Right lobe of liver (tissue), 6 donors: ENCODE results near the gene SPINK13. TPM values are rescaled to one million over a fixed set of nuclear protein-coding genes. Genes with fewer than 3 reads are reported as not detected.

Experiments
- ATAC-seq, 4 donors: fragments of 200-7000 bp; cut with Tn5 transposase; one replicate each; pipeline ENCODE4 v1.9.1; 2020; ENCODE audit warnings: mild to moderate bottlenecking in 4 of 4, moderate library complexity in 4 of 4
- DNase-seq, 3 donors: peaks; one replicate each; pipeline ENCODE4 v3.0.0-alpha.2; 2020
- H3K27ac ChIP-seq, 3 donors: fragments of 200-600 bp; one replicate each; pipeline ENCODE4 v1.8.0; 2022
- H3K27me3 ChIP-seq, 2 donors: fragments of 200-600 bp; one replicate each; pipeline ENCODE4 v1.8.0; 2022
- H3K36me3 ChIP-seq, 4 donors: fragments of 200-600 bp; sonication (generic) in 1 of 4; one replicate each; pipeline versions ENCODE4 v1.5.1 to v1.8.0; 2017 to 2022; ENCODE audit warnings: control low read depth in 1 of 4
- H3K4me1 ChIP-seq, 4 donors: fragments of 200-600 bp; sonication (generic) in 1 of 4; one replicate each; pipeline versions ENCODE4 v1.5.1 to v1.8.0; 2017 to 2022; ENCODE audit warnings: control low read depth in 1 of 4
- H3K4me3 ChIP-seq, 3 donors: fragments of 200-600 bp; one replicate each; pipeline ENCODE4 v1.8.0; 2022
- H3K9me3 ChIP-seq, 4 donors: fragments of 200-600 bp; sonication (generic) in 1 of 4; one replicate each; pipeline versions ENCODE4 v1.5.1 to v1.8.0; 2017 to 2022; ENCODE audit warnings: control low read depth in 1 of 4
- CTCF ChIP-seq, 4 donors: fragments of 200-600 bp in 3 of 4; fragments of 450-650 bp in 1 of 4; IDR thresholded peaks; one replicate each; pipeline versions ENCODE4 v1.5.1 to v1.8.0; 2016 to 2022; ENCODE audit warnings: antibody characterized with exemption in 4 of 4, mild to moderate bottlenecking in 2 of 4
- POLR2A ChIP-seq: fragments of 450-650 bp; IDR thresholded peaks from one replicate; pipeline ENCODE4 v1.6.1; 2017; ENCODE audit warnings: antibody characterized with exemption, mild to moderate bottlenecking
- WGBS: methylation state at CpG from one replicate; pipeline ENCODE4 v1.1.6; 2018; ENCODE audit warnings: low coverage, low lambda C conversion rate; ENCODE audit not compliant: insufficient coverage; ENCODE audit errors: missing lambda C conversion rate; 5-methylcytosine and 5-hydroxymethylcytosine counted together
- intact Hi-C, 2 donors: fragments of 100-400 bp; cut with DNase I; formaldehyde crosslinking; loops; one replicate each; pipeline versions ENCODE4 v1.11.2 to v1.14.1; 2022
- total RNA-seq, 6 experiments: library from RNA; depleted of rRNA in 2 of 6; stranded (reverse); fragments of >200 nt in 2 of 6; fragmentation: NEBNext Ultra II Directional in 3 of 6; extraction: Animal tissue kit (Norgen Biotek cat#: 25700) in 3 of 6; gene quantifications; one replicate each; pipeline versions ENCODE4 v1.1.0 to v1.2.4, GENCODE V29; 2016 to 2023
- donor health status: DM: no; HTN: yes; CAD: no.
- donor health status: DM: no; HTN: no; CAD: no.
- donor health status: DM: no; HTN: no; CAD: no.
- donor health status: DM: no; HTN: yes; CAD: no.
- donor health status: DM: no; HTN: yes; CAD: no.

Gene SPINK13
- total RNA-seq, 6 experiments from 2014 or later, result not detected

GRCh38 chr5:148309746-148310145 lies 41.2 kb downstream of the SPINK13 start:
- ATAC-seq (no peak), DNase-seq (no peak)
- Histone ChIP-seq H3K9me3 (peaks cover 0 to 3% (median 0%) of the 10 kb centered on the region in 4 donors), H3K27me3 (no peaks in the 10 kb centered on the region), H3K4me3 (no peak overlapping the region), H3K36me3 (no peaks in the 10 kb centered on the region), H3K27ac (no peak overlapping the region), H3K4me1 (no peaks in the 10 kb centered on the region)
- intact Hi-C loops, result no loop called here
- TF ChIP-seq CTCF (IDR thresholded peaks at IDR 0.05) (no peak), POLR2A (no peak)

GRCh38 chr5:148311484-148311883 lies 42.9 kb downstream of the SPINK13 start:
- Histone ChIP-seq H3K9me3 (no peaks in the 10 kb centered on the region), H3K27me3 (no peaks in the 10 kb centered on the region), H3K36me3 (no peaks in the 10 kb centered on the region), H3K4me1 (no peaks in the 10 kb centered on the region), H3K27ac (no peak overlapping the region), H3K4me3 (no peak overlapping the region)
- TF ChIP-seq POLR2A, result no peak
- TF ChIP-seq CTCF (IDR thresholded peaks at IDR 0.05), result no peak
- WGBS, result 51% methylated on average over 3 of the region's 3 CpGs
- DNase-seq (no peak), ATAC-seq (no peak)
- intact Hi-C loops, result no loop called here

- Histone ChIP-seq H3K9me3 (no peaks in the 10 kb centered on the region), H3K36me3 (no peaks in the 10 kb centered on the region), H3K27me3 (no peaks in the 10 kb centered on the region), H3K4me1 (no peaks in the 10 kb centered on the region), H3K4me3 (no peak within 1 kb of the TSS), H3K27ac (no peak within 1 kb of the TSS)
- ATAC-seq, result no peak
- whole genome bisulfite sequencing, result 65% methylated on average over 2 of the region's 3 CpGs
- TF ChIP-seq POLR2A, result no peak
- no peak for TF ChIP-seq CTCF (IDR thresholded peaks at IDR 0.05)
- intact Hi-C loops, result no loop called here
- no peak for DNase-seq
Measured at GRCh38 chr5:148312153-148312552, 43.6 kb downstream of the SPINK13 start, which contains the start of gene SPINK7. SPINK7 (plus strand) TSS chr5:148312423; CDS start chr5:148312484, 61 bp downstream.

- H3K36me3 ChIP-seq, result no peaks in the 10 kb centered on the region
- intact Hi-C loops, result no loop called here
- no peaks in the 10 kb centered on the region for H3K9me3 ChIP-seq
- TF ChIP-seq POLR2A (no peak), CTCF (IDR thresholded peaks at IDR 0.05) (peak in 2 of 4 donors; percentile 7 to 23)
- no peaks in the 10 kb centered on the region for H3K27me3 ChIP-seq
- H3K27ac ChIP-seq, result no peak overlapping the region
- ATAC-seq, result peak; percentile 46 to 80 (median 72)
- H3K4me3 ChIP-seq, result no peak overlapping the region
- no peaks in the 10 kb centered on the region for H3K4me1 ChIP-seq
- WGBS, result 88% methylated on average over 2 of the region's 2 CpGs
- no peak for DNase-seq
Measured at GRCh38 chr5:148314187-148314586, 45.6 kb downstream of the SPINK13 start.

- intact Hi-C loops, result no loop called here
Measured at GRCh38 chr5:148314731-148315130, 46.1 kb downstream of the SPINK13 start.

More at GRCh38 chr5:148314731-148315130, 46.1 kb downstream of the SPINK13 start:
- no peaks in the 10 kb centered on the region for H3K36me3 ChIP-seq
- no peak for DNase-seq
- H3K4me3 ChIP-seq, result no peak overlapping the region
- TF ChIP-seq POLR2A (no peak), CTCF (IDR thresholded peaks at IDR 0.05) (no peak)
- no peak overlapping the region for H3K27ac ChIP-seq
- no peak for ATAC-seq
- H3K27me3 ChIP-seq, result no peaks in the 10 kb centered on the region
- 55% methylated on average over 4 of the region's 4 CpGs for WGBS
- H3K9me3 ChIP-seq, result no peaks in the 10 kb centered on the region
- no peaks in the 10 kb centered on the region for H3K4me1 ChIP-seq
